ENCODE measurements around the gene ESF1. TPM values are rescaled to one million over a fixed set of nuclear protein-coding genes. Genes with fewer than 3 reads are reported as not detected.

Gene ESF1
- polyA plus RNA-seq, 3 donors: 3.5 to 13.2 (median 7.7) TPM

- no peak overlapping the region for H3K27ac ChIP-seq (ENCODE audit: low read depth, low read length)
- WGBS, 3 donors: 82 to 93% (median 90%) methylated on average over 11 of the region's 11 CpGs
Observed at GRCh38 chr20:13692802-13693736, 91.7 kb downstream of the ESF1 start.

- 29 to 70% (median 48%) methylated on average over 1 of the region's 1 CpG for WGBS, 3 donors
- no peak overlapping the region for H3K27ac ChIP-seq (ENCODE audit: low read depth, low read length)
Observed at GRCh38 chr20:13690943-13691342, 93.8 kb downstream of the ESF1 start.

- H3K27ac ChIP-seq (ENCODE audit: low read depth, low read length): no peak overlapping the region
Observed at GRCh38 chr20:13687815-13688214, 96.9 kb downstream of the ESF1 start.

GRCh38 chr20:13685623-13686022 lies 99.1 kb downstream of the ESF1 start:
- WGBS, 3 donors: 80 to 92% (median 89%) methylated on average over 2 of the region's 2 CpGs

More at GRCh38 chr20:13687815-13688214, 96.9 kb downstream of the ESF1 start:
- WGBS, 3 donors: 79 to 84% (median 82%) methylated on average over 3 of the region's 3 CpGs

GRCh38 chr20:13684566-13685222 lies 100.0 kb downstream of the ESF1 start:
- no peak overlapping the region for H3K27ac ChIP-seq (ENCODE audit: low read depth, low read length)
- 52 to 67% (median 56%) methylated on average over 5 of the region's 5 CpGs for WGBS, 3 donors

More at GRCh38 chr20:13685623-13686022, 99.1 kb downstream of the ESF1 start:
- no peak overlapping the region for H3K27ac ChIP-seq (ENCODE audit: low read depth, low read length)

GRCh38 chr20:13683833-13684232 lies 100.9 kb downstream of the ESF1 start:
- H3K27ac ChIP-seq (ENCODE audit: low read depth, low read length): no peak overlapping the region
- WGBS, 3 donors: 10 to 34% (median 21%) methylated on average over 1 of the region's 1 CpG

- WGBS, 3 donors: 70 to 95% (median 81%) methylated on average over 4 of the region's 4 CpGs
- no peak overlapping the region for H3K27ac ChIP-seq (ENCODE audit: low read depth, low read length)
Observed at GRCh38 chr20:13681248-13682125, 103.2 kb downstream of the ESF1 start.

GRCh38 chr20:13678944-13679343 lies 105.8 kb downstream of the ESF1 start:
- WGBS, 3 donors: 51 to 80% (median 71%) methylated on average over 1 of the region's 1 CpG
- no peak overlapping the region for H3K27ac ChIP-seq (ENCODE audit: low read depth, low read length)

- H3K27ac ChIP-seq (ENCODE audit: low read depth, low read length): no peak overlapping the region
- 78 to 98% (median 86%) methylated on average over 3 to 4 of the region's 4 CpGs for WGBS, 3 donors
Observed at GRCh38 chr20:13677241-13677640, 107.5 kb downstream of the ESF1 start.

- no peak overlapping the region for H3K27ac ChIP-seq (ENCODE audit: low read depth, low read length)
- 75 to 93% (median 87%) methylated on average over 3 of the region's 3 CpGs for WGBS, 3 donors
Observed at GRCh38 chr20:13676682-13677081, 108.0 kb downstream of the ESF1 start.

- H3K27ac ChIP-seq (ENCODE audit: low read depth, low read length): no peak overlapping the region
- 45 to 53% (median 47%) methylated on average over 3 of the region's 3 CpGs for WGBS, 3 donors
Observed at GRCh38 chr20:13672690-13673089, 112.0 kb downstream of the ESF1 start.

GRCh38 chr20:13671916-13672378 lies 112.8 kb downstream of the ESF1 start:
- 19 to 40% (median 37%) methylated on average over 1 of the region's 1 CpG for WGBS, 3 donors
- H3K27ac ChIP-seq (ENCODE audit: low read depth, low read length): no peak overlapping the region

- WGBS, 3 donors: 44 to 71% (median 45%) methylated on average over 2 of the region's 2 CpGs
- no peak overlapping the region for H3K27ac ChIP-seq (ENCODE audit: low read depth, low read length)
Observed at GRCh38 chr20:13671512-13671911, 113.2 kb downstream of the ESF1 start.

GRCh38 chr20:13670160-13670559 lies 114.6 kb downstream of the ESF1 start:
- no peak overlapping the region for H3K27ac ChIP-seq (ENCODE audit: low read depth, low read length)

- 82 to 87% (median 84%) methylated on average over 7 of the region's 7 CpGs for WGBS, 3 donors
- no peak overlapping the region for H3K27ac ChIP-seq (ENCODE audit: low read depth, low read length)
Observed at GRCh38 chr20:13665709-13666395, 118.9 kb downstream of the ESF1 start.

All from adipose tissue (tissue), 3 donors.